Transverse colon (tissue), 4 donors: ENCODE results near the gene SHROOM3. TPM values are rescaled to one million over a fixed set of nuclear protein-coding genes. Genes with fewer than 3 reads are reported as not detected.

ENCODE experiments used
- DNase-seq: peaks from one replicate; pipeline ENCODE4 v3.0.0-alpha.2; 2019
- H3K27ac ChIP-seq, 4 donors: fragments of 200-600 bp; sonication (generic); 2 replicates each; pipeline ENCODE4 v1.5.1; 2016 to 2018; ENCODE audit warnings: inconsistent platforms in 4 of 4
- H3K27me3 ChIP-seq: fragments of 200-600 bp; sonication (generic); 2 replicates; pipeline ENCODE4 v1.5.1; 2017; ENCODE audit warnings: inconsistent platforms
- H3K36me3 ChIP-seq, 4 donors: fragments of 200-600 bp; sonication (generic); 2 replicates each; pipeline ENCODE4 v1.5.1; 2017 to 2019; ENCODE audit warnings: inconsistent platforms in 4 of 4
- H3K4me1 ChIP-seq, 4 donors: fragments of 200-600 bp; sonication (generic); 2 replicates each; pipeline ENCODE4 v1.5.1; 2017 to 2020; ENCODE audit warnings: inconsistent platforms in 4 of 4
- H3K4me3 ChIP-seq, 4 donors: fragments of 200-600 bp; sonication (generic); 1 replicate in 1 of 4; 2 replicates in 3 of 4; pipeline versions ENCODE4 v1.5.1 to v1.6.1; 2017 to 2019; ENCODE audit warnings: inconsistent platforms in 4 of 4
- H3K9me3 ChIP-seq, 2 donors: fragments of 200-600 bp; sonication (generic); 2 replicates each; pipeline ENCODE4 v1.5.1; 2017 to 2019; ENCODE audit warnings: inconsistent platforms in 2 of 2
- CTCF ChIP-seq, 5 experiments: fragments of 200-600 bp in 3 of 5; fragments of 450-650 bp in 2 of 5; sonication (generic) in 3 of 5; IDR thresholded peaks; 1 replicate in 2 of 5; 2 replicates in 3 of 5; pipeline ENCODE4 v1.5.1; 2016 to 2017; ENCODE audit warnings: antibody characterized with exemption in 5 of 5, inconsistent platforms in 3 of 5, mild to moderate bottlenecking in 2 of 5, moderate library complexity in 1 of 5
- EP300 ChIP-seq: sonication (generic); formaldehyde crosslinking; IDR thresholded peaks from one replicate; pipeline ENCODE4 v1.6.1; 2017; ENCODE audit warnings: antibody characterized with exemption, low read depth
- POLR2A ChIP-seq: fragments of 450-650 bp; IDR thresholded peaks from one replicate; pipeline ENCODE4 v1.6.1; 2016; ENCODE audit warnings: antibody characterized with exemption, mild to moderate bottlenecking, moderate library complexity
- POLR2AphosphoS5 ChIP-seq, 3 donors: sonication (generic); formaldehyde crosslinking; IDR thresholded peaks; one replicate each; pipeline ENCODE4 v1.6.1; 2016; ENCODE audit warnings: antibody characterized with exemption in 3 of 3
- WGBS, 2 donors: methylation state at CpG; one replicate each; pipeline ENCODE4 v1.1.5; 2018; ENCODE audit warnings: low coverage in 1 of 2; 5-methylcytosine and 5-hydroxymethylcytosine counted together
- in situ Hi-C, 4 donors: fragments of 200-750 bp; cut with MboI; loops; one replicate each; pipeline versions ENCODE4 v1.15.0 to v1.15.1; 2017; ENCODE audit warnings: low sequenced_read_pairs in 3 of 4, low pct_ligation_motif_present in 1 of 4, low pct_unique_long_range_greater_than_20kb in 1 of 4
- intact Hi-C: fragments of 100-400 bp; cut with DNase I; formaldehyde crosslinking; loops from one replicate; pipeline ENCODE4 v1.15.1; 2023; ENCODE audit warnings: low total_unique reads
- total RNA-seq, 4 donors: library from RNA; depleted of rRNA; stranded (reverse); fragments of >200 nt; gene quantifications; one replicate each; pipeline ENCODE4 v1.1.0, GENCODE V29; 2016

Gene SHROOM3
- total RNA-seq, 4 donors from 2014 or later = 182 to 456 (median 437) TPM

- WGBS, 2 donors = 22 to 41% methylated on average over 3 to 4 of the region's 4 CpGs
- DNase-seq = no peak
- Histone ChIP-seq H3K27me3 (no peaks in the 10 kb centered on the region), H3K9me3 (no peaks in the 10 kb centered on the region), H3K4me1 (peaks cover 0 to 7% (median 0%) of the 10 kb centered on the region in 4 donors), H3K36me3 (no peaks in the 10 kb centered on the region), H3K4me3 (no peak overlapping the region), H3K27ac (peak overlapping the region in 1 of 4 donors; percentile 3)
- in situ Hi-C loops (no loop called here), intact Hi-C loops (no loop called here)
- TF ChIP-seq CTCF (IDR thresholded peaks at IDR 0.05) = no peak
- no peak for TF ChIP-seq POLR2AphosphoS5 (IDR thresholded peaks at IDR 0.05)
- TF ChIP-seq POLR2A = no peak
- TF ChIP-seq EP300 = no peak
Observed at GRCh38 chr4:76488888-76489685, 54.1 kb downstream of the SHROOM3 start.

GRCh38 chr4:76489686-76490161 lies 54.7 kb downstream of the SHROOM3 start:
- H3K36me3 ChIP-seq = no peaks in the 10 kb centered on the region
- H3K27ac ChIP-seq = peak overlapping the region in 1 of 4 donors; percentile 3
- no peak overlapping the region for H3K4me3 ChIP-seq
- H3K27me3 ChIP-seq = no peaks in the 10 kb centered on the region
- WGBS, 2 donors = 63 to 65% methylated on average over 6 of the region's 6 CpGs
- DNase-seq = no peak
- no peak for TF ChIP-seq EP300
- no peak for TF ChIP-seq POLR2AphosphoS5 (IDR thresholded peaks at IDR 0.05)
- no peak for TF ChIP-seq CTCF (IDR thresholded peaks at IDR 0.05)
- TF ChIP-seq POLR2A = no peak
- peaks cover 0 to 7% (median 0%) of the 10 kb centered on the region in 4 donors for H3K4me1 ChIP-seq
- intact Hi-C loops (loop anchor here (5.0 kb wide), 1 partner anchor 1762 kb away; no protein-coding TSS in a partner anchor), in situ Hi-C loops (loop anchor here in 1 of 4 donors (10.0 kb wide), 1 partner anchor 55 kb away; the partner anchor contains the start of gene SHROOM3)
- H3K9me3 ChIP-seq = no peaks in the 10 kb centered on the region

- DNase-seq = no peak
- no peak overlapping the region for H3K4me3 ChIP-seq
- H3K27me3 ChIP-seq = no peaks in the 10 kb centered on the region
- intact Hi-C loops (loop anchor here (5.0 kb wide), 1 partner anchor 1765 kb away; no protein-coding TSS in a partner anchor), in situ Hi-C loops (loop anchor here in 1 of 4 donors (10.0 kb wide), 1 partner anchor 57 kb away; the partner anchor contains the start of gene SHROOM3)
- WGBS, 2 donors = 79 to 84% methylated on average over 3 of the region's 3 CpGs
- H3K9me3 ChIP-seq = no peaks in the 10 kb centered on the region
- no peak overlapping the region for H3K27ac ChIP-seq
- H3K36me3 ChIP-seq = no peaks in the 10 kb centered on the region
- H3K4me1 ChIP-seq = no peaks in the 10 kb centered on the region
- TF ChIP-seq CTCF (IDR thresholded peaks at IDR 0.05) = no peak
- TF ChIP-seq EP300 = no peak
- TF ChIP-seq POLR2AphosphoS5 (IDR thresholded peaks at IDR 0.05) = no peak
- TF ChIP-seq POLR2A = no peak
Observed at GRCh38 chr4:76492055-76492454, 57.0 kb downstream of the SHROOM3 start.

GRCh38 chr4:76494243-76494642 lies 59.2 kb downstream of the SHROOM3 start:
- no peaks in the 10 kb centered on the region for H3K27me3 ChIP-seq
- H3K9me3 ChIP-seq = no peaks in the 10 kb centered on the region
- H3K27ac ChIP-seq = no peak overlapping the region
- 79 to 89% methylated on average over 5 of the region's 5 CpGs for WGBS, 2 donors
- intact Hi-C loops = loop anchor here (5.0 kb wide), 1 partner anchor 1767 kb away; no protein-coding TSS in a partner anchor
- H3K4me3 ChIP-seq = no peak overlapping the region
- TF ChIP-seq POLR2A (no peak), POLR2AphosphoS5 (IDR thresholded peaks at IDR 0.05) (no peak), CTCF (IDR thresholded peaks at IDR 0.05) (no peak), EP300 (no peak)
- H3K4me1 ChIP-seq = peaks cover 0 to 15% (median 11%) of the 10 kb centered on the region in 4 donors
- no peaks in the 10 kb centered on the region for H3K36me3 ChIP-seq
- in situ Hi-C loops = loop anchor here in 1 of 4 donors (10.0 kb wide), 1 partner anchor 59 kb away; the partner anchor contains the start of gene SHROOM3
- DNase-seq = no peak
